ENCODE measurements around the gene ALDH1A3.

GRCh38 chr15:100849021-100849854 is 30.4 kb upstream of the ALDH1A3 start:
- TF ChIP-seq POLR2A (IDR thresholded peaks at IDR 0.05) (no peak), CTCF (IDR thresholded peaks at IDR 0.05) (peak in 3 of 6 experiments; percentile 20 to 32 (median 26))

All from thyroid gland (tissue), 4 donors.